GM23338 (cell line): ENCODE measurements around the gene ABCA7. TPM values are rescaled to one million over a fixed set of nuclear protein-coding genes. Genes with fewer than 3 reads are reported as not detected.

Experiments
- ATAC-seq: fragments of 200-7000 bp; cut with Tn5 transposase; 3 replicates; pipeline ENCODE4 v1.9.1; 2020
- DNase-seq: peaks from one replicate; pipeline ENCODE4 v3.0.0-alpha.2; 2015; ENCODE audit warnings: low spot score
- H2AFZ ChIP-seq: fragments of 200-600 bp; sonication (generic); 2 replicates; pipeline ENCODE4 v1.8.0; 2016; ENCODE audit warnings: antibody characterized with exemption, mild to moderate bottlenecking, moderate library complexity
- H3F3A ChIP-seq: fragments of 200-600 bp; sonication (generic); replicated peaks from 2 replicates; pipeline ENCODE4 v1.8.0; 2017; ENCODE audit warnings: antibody characterized with exemption, mixed run types, low read depth
- H3K27ac ChIP-seq: fragments of 200-600 bp; sonication (generic); 2 replicates; pipeline ENCODE4 v1.6.1; 2016; ENCODE audit warnings: low read depth
- H3K27me3 ChIP-seq: fragments of 200-600 bp; sonication (generic); 2 replicates; pipeline ENCODE4 v1.8.0; 2016; ENCODE audit warnings: mild to moderate bottlenecking, mixed run types, moderate library complexity; ENCODE audit not compliant: insufficient read depth
- H3K36me3 ChIP-seq: fragments of 200-600 bp; sonication (generic); 2 replicates; pipeline ENCODE4 v1.8.0; 2016; ENCODE audit warnings: mild to moderate bottlenecking; ENCODE audit not compliant: insufficient read depth
- H3K4me1 ChIP-seq: fragments of 200-600 bp; sonication (generic); 2 replicates; pipeline ENCODE4 v1.8.0; 2016; ENCODE audit warnings: mild to moderate bottlenecking, moderate library complexity; ENCODE audit not compliant: insufficient read depth
- H3K4me2 ChIP-seq: fragments of 200-600 bp; sonication (generic); 2 replicates; pipeline ENCODE4 v1.7.1; 2017; ENCODE audit warnings: mixed run types
- H3K4me3 ChIP-seq: fragments of 200-600 bp; sonication (generic); 2 replicates; pipeline ENCODE4 v1.6.1; 2016; ENCODE audit warnings: mixed run types
- H3K79me2 ChIP-seq: fragments of 200-600 bp; sonication (generic); replicated peaks from 2 replicates; pipeline ENCODE4 v1.8.0; 2017; ENCODE audit warnings: mild to moderate bottlenecking; ENCODE audit not compliant: insufficient read depth
- H3K9me2 ChIP-seq: fragments of 200-600 bp; sonication (generic); 2 replicates; pipeline ENCODE4 v1.8.0; 2017; ENCODE audit not compliant: insufficient read depth
- H4K20me1 ChIP-seq: fragments of 200-600 bp; sonication (generic); replicated peaks from 2 replicates; pipeline ENCODE4 v1.8.0; 2017; ENCODE audit warnings: mild to moderate bottlenecking; ENCODE audit not compliant: insufficient read depth
- H3K27ac Mint-ChIP-seq: 2 replicates; pipeline ENCODE4 v1.8.0; 2020; ENCODE audit warnings: inconsistent platforms, mild to moderate bottlenecking, moderate library complexity, mixed read lengths
- H3K27me3 Mint-ChIP-seq: 3 replicates; pipeline ENCODE4 v1.8.0; 2022; ENCODE audit warnings: low read depth, mild to moderate bottlenecking, moderate library complexity, mixed read lengths, inconsistent platforms; ENCODE audit not compliant: insufficient read depth, poor library complexity
- H3K36me3 Mint-ChIP-seq: 3 replicates; pipeline ENCODE4 v1.8.0; 2021; ENCODE audit warnings: low read depth, mild to moderate bottlenecking, inconsistent platforms, moderate library complexity, mixed read lengths
- H3K4me1 Mint-ChIP-seq: 3 replicates; pipeline ENCODE4 v1.8.0; 2020; ENCODE audit warnings: mild to moderate bottlenecking, inconsistent platforms, mixed read lengths
- H3K4me3 Mint-ChIP-seq: 3 replicates; pipeline ENCODE4 v1.8.0; 2021; ENCODE audit warnings: moderate library complexity, mild to moderate bottlenecking, inconsistent platforms, mixed read lengths
- H3K9me3 Mint-ChIP-seq: 3 replicates; pipeline ENCODE4 v1.8.0; 2020; ENCODE audit warnings: moderate library complexity, mild to moderate bottlenecking, inconsistent platforms, mixed read lengths
- EZH2 ChIP-seq: fragments of 200-600 bp; sonication (generic); IDR thresholded peaks from one replicate; pipeline ENCODE4 v1.8.0; 2017; ENCODE audit warnings: antibody characterized with exemption, mild to moderate bottlenecking, low read depth; ENCODE audit not compliant: unreplicated experiment
- JUNB ChIP-seq: IDR thresholded peaks from one replicate; pipeline ENCODE4 v1.6.1; 2016; ENCODE audit warnings: antibody characterized with exemption; ENCODE audit not compliant: unreplicated experiment
- NANOG ChIP-seq: IDR thresholded peaks from 2 replicates; pipeline ENCODE4 v1.6.1; 2016; ENCODE audit warnings: antibody characterized with exemption, borderline replicate concordance
- POLR2AphosphoS5 ChIP-seq: IDR thresholded peaks from 2 replicates; pipeline ENCODE4 v1.6.1; 2016; ENCODE audit warnings: antibody characterized with exemption, low read depth
- polyA plus RNA-seq: library from polyadenylated mRNA; unstranded; fragments of >200 nt; fragmentation: Nextera tagmentation; extraction: Ambion mirVana; gene quantifications from 2 replicates; pipeline ENCODE4 v1.2.1, GENCODE V29; 2016
- total RNA-seq: library from RNA; depleted of rRNA; stranded (reverse); fragments of >200 nt; shearing (Covaris generic); gene quantifications from 2 replicates; pipeline ENCODE4 v1.2.3, GENCODE V29; 2014
- TF ChIP-seq, protein P1 (sequence below): fragments of 250-450 bp; sonication (Bioruptor Pico); IDR thresholded peaks from 2 replicates; pipeline ENCODE4 v1.5.0; 2020; ENCODE audit warnings: mild to moderate bottlenecking, moderate library complexity
- TF ChIP-seq, protein P2 (sequence below), 2 experiments: fragments of 200-600 bp in 1 of 2; sonication (generic) in 1 of 2; conservative IDR thresholded peaks; 2 replicates each; pipeline versions ENCODE4 v1.5.1 to v1.6.1; 2016 to 2017; ENCODE audit warnings: antibody characterized with exemption in 2 of 2, low read depth in 2 of 2, mild to moderate bottlenecking in 2 of 2, moderate library complexity in 1 of 2

Gene ABCA7
- total and polyA plus RNA-seq, 2 experiments from 2014 or later = 22.2 to 27.4 TPM

DNA sequence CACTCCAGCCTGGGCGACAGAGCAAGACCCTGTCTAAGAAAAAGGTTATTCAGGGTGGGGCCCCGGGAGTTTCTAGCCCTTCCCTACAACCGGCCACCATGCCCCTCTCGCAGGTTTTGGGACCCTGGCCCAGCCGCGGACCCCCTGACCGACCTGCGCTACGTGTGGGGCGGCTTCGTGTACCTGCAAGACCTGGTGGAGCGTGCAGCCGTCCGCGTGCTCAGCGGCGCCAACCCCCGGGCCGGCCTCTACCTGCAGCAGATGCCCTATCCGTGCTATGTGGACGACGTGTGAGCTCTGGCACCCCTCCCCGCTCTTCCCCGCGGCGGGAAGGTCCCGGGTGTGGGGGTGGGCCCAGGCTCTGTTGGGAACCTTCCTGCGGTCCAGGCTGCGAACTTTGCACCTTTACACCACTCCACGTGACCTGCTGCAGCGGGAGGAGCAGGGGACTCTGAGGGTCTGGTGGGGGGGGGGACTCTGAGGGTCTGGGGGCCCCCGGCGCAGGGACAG is 6.3 kb downstream of the ABCA7 start:
- Histone ChIP-seq H2AFZ (no peak overlapping the region), H3K36me3 (no peaks in the 10 kb centered on the region), H3K79me2 (no peaks in the 10 kb centered on the region), H3K27me3 (no peaks in the 10 kb centered on the region), H3F3A (0 out of 2 replicates have a peak, but pooled peaks cover 3% of the 10 kb centered on the region), H3K9me2 (no peaks in the 10 kb centered on the region), H4K20me1 (no peaks in the 10 kb centered on the region), H3K4me1 (no peaks in the 10 kb centered on the region), H3K4me3 (no peak overlapping the region), H3K27ac (no peak overlapping the region), H3K4me2 (no peak overlapping the region)
- H3K27ac Mint-ChIP-seq = no peak overlapping the region
- ATAC-seq (no peak), DNase-seq (peak; percentile 28)
- H3K27me3 Mint-ChIP-seq = peaks cover 14% of the 10 kb centered on the region
- peaks cover 8% of the 10 kb centered on the region; the same call in 2 of the 3 replicates for H3K9me3 Mint-ChIP-seq
- H3K36me3 Mint-ChIP-seq = peaks cover 11% of the 10 kb centered on the region; the same call in 2 of the 3 replicates
- TF ChIP-seq, protein P1, sequence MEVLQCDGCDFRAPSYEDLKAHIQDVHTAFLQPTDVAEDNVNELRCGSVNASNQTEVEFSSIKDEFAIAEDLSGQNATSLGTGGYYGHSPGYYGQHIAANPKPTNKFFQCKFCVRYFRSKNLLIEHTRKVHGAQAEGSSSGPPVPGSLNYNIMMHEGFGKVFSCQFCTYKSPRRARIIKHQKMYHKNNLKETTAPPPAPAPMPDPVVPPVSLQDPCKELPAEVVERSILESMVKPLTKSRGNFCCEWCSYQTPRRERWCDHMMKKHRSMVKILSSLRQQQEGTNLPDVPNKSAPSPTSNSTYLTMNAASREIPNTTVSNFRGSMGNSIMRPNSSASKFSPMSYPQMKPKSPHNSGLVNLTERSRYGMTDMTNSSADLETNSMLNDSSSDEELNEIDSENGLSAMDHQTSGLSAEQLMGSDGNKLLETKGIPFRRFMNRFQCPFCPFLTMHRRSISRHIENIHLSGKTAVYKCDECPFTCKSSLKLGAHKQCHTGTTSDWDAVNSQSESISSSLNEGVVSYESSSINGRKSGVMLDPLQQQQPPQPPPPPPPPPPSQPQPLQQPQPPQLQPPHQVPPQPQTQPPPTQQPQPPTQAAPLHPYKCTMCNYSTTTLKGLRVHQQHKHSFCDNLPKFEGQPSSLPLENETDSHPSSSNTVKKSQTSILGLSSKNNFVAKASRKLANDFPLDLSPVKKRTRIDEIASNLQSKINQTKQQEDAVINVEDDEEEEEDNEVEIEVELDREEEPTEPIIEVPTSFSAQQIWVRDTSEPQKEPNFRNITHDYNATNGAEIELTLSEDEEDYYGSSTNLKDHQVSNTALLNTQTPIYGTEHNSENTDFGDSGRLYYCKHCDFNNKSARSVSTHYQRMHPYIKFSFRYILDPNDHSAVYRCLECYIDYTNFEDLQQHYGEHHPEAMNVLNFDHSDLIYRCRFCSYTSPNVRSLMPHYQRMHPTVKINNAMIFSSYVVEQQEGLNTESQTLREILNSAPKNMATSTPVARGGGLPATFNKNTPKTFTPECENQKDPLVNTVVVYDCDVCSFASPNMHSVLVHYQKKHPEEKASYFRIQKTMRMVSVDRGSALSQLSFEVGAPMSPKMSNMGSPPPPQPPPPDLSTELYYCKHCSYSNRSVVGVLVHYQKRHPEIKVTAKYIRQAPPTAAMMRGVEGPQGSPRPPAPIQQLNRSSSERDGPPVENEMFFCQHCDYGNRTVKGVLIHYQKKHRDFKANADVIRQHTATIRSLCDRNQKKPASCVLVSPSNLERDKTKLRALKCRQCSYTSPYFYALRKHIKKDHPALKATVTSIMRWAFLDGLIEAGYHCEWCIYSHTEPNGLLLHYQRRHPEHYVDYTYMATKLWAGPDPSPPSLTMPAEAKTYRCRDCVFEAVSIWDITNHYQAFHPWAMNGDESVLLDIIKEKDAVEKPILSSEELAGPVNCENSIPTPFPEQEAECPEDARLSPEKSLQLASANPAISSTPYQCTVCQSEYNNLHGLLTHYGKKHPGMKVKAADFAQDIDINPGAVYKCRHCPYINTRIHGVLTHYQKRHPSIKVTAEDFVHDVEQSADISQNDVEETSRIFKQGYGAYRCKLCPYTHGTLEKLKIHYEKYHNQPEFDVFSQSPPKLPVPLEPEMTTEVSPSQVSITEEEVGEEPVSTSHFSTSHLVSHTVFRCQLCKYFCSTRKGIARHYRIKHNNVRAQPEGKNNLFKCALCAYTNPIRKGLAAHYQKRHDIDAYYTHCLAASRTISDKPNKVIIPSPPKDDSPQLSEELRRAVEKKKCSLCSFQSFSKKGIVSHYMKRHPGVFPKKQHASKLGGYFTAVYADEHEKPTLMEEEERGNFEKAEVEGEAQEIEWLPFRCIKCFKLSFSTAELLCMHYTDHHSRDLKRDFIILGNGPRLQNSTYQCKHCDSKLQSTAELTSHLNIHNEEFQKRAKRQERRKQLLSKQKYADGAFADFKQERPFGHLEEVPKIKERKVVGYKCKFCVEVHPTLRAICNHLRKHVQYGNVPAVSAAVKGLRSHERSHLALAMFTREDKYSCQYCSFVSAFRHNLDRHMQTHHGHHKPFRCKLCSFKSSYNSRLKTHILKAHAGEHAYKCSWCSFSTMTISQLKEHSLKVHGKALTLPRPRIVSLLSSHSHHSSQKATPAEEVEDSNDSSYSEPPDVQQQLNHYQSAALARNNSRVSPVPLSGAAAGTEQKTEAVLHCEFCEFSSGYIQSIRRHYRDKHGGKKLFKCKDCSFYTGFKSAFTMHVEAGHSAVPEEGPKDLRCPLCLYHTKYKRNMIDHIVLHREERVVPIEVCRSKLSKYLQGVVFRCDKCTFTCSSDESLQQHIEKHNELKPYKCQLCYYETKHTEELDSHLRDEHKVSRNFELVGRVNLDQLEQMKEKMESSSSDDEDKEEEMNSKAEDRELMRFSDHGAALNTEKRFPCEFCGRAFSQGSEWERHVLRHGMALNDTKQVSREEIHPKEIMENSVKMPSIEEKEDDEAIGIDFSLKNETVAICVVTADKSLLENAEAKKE (CRISPR knock-in tag) = no peak
- TF ChIP-seq, protein P2, sequence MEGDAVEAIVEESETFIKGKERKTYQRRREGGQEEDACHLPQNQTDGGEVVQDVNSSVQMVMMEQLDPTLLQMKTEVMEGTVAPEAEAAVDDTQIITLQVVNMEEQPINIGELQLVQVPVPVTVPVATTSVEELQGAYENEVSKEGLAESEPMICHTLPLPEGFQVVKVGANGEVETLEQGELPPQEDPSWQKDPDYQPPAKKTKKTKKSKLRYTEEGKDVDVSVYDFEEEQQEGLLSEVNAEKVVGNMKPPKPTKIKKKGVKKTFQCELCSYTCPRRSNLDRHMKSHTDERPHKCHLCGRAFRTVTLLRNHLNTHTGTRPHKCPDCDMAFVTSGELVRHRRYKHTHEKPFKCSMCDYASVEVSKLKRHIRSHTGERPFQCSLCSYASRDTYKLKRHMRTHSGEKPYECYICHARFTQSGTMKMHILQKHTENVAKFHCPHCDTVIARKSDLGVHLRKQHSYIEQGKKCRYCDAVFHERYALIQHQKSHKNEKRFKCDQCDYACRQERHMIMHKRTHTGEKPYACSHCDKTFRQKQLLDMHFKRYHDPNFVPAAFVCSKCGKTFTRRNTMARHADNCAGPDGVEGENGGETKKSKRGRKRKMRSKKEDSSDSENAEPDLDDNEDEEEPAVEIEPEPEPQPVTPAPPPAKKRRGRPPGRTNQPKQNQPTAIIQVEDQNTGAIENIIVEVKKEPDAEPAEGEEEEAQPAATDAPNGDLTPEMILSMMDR (conservative IDR thresholded peaks at IDR 0.05; ENCODE audit: low read depth in 2 of 2) = peak in 1 of 2 experiments; percentile 26; a peak in 2 of 4 replicates
- TF ChIP-seq NANOG (no peak), EZH2 (no peak), JUNB (no peak), POLR2AphosphoS5 (no peak)
- H3K4me1 Mint-ChIP-seq = no peaks in the 10 kb centered on the region
- no peak overlapping the region for H3K4me3 Mint-ChIP-seq
